NCI-H526 treated with DMSO at 0.1 percent for 48 hours (cell line): ENCODE results near the gene EPHB6.

Experiments
- DNase-seq: peaks from one replicate; lab custom pipeline; 2025; lab: John Stamatoyannopoulos, UW

Gene EPHB6

DNA sequence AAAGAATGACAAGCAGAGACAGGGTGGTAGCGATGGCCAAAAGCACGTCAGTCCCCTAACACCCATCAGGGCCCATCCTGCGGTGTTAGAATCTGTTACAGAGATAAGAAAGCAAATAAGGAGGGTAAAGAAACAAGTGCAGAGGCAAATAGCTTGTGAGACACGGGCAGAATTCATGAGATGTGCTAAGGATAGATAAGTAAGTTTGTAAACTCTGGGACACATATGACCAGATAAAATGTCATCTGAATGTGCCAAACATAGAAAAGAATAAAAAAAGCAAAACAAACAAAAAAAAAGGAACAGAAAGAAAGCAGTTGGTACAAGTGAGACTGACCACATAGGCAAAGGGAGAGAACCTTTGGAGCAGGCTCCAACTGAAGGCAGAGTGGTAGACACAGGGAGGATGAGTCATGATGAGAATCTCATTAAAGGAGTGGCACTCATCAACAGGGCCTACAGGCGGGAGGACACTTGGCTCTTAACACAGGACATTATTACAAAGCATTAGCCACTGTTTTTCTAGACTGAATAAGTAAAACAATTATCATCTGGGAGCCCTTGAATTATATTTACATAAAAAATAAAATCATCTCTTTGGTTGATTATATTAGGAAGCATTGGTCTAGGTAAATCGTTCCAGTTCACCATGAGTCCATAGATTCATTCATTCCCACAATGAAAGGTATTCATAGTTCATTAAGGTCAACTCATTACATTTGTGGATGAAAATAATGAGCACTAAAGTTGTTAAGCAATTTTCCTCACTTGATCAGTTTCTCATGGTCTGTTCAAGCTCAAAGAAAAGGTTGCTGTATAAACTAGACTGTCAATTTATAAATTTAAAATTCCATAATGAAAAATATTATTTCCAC is 21.5 kb upstream of the EPHB6 start:
- DNase-seq, result no peak

DNA sequence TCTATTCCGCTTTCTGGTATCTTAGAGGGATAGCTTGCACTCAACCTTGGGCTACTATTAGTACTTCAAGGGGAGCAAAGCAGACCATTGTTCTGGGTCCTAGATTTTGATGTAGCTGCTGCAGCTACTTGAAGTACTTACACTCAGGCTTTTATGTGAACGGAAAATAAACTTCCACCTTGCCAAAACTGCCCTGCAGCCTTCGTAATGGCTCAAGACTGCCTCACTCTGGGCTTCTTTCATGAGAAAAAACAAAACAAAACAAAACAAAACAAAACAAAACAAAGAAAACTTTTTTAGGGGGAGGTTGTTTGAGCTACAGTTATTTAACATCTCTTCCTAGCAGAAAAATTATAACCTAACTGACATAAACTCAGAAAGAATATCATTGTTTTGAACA is 19.4 kb upstream of the EPHB6 start:
- DNase-seq, result no peak

DNA sequence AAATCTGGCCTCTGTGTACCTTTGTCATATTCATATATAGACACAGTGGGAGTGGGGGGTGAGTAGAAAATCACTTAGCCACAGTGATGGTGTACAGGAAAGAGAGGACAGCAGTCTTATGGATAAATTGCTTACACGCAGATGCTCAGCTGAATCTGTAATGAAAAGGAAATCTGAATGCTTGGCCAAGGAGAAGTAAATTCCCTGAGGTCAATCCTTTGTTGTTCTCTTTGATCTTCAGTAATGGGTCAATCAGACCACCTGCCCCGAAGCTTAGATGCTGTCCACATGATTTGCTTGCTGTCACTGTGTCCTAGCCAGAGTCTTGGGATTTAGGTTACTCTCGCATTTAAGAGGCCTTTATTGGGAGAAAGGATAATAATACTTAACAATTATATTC is 18.4 kb upstream of the EPHB6 start:
- no peak for DNase-seq

DNA sequence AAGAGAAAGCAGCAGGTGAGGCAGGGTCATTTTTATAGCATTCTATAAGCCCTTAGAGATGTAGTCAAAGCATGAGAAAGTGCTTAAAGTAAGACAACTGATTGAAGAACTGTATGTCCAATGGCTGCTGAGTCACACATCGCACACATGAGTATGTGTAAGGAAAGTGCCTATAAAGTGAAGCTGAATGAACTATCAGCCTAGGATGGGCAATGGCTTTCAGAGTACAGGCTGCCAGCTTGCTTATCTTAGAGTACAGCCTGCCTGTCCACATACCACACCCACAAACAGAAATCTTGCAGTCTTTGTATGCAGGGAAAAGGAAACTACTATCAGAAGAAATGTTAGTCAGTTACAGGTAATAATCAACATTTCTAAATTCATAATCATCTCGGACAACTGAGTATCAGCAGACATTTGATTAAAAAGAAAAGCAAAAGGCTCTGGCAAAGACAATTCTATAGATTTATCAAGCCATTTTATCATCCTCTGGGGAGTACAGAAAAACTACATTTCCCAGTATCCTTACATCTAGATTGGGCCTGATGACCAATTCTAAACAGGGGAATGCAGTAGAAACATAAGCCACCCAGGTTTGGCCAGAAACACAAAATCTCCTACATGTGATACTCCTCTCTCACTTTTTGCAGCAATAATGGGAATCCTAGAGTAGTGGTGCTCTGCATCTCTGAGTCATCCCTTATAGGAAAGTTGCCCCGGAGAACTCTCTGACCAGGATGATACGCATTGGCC is 16.2 kb upstream of the EPHB6 start:
- no peak for DNase-seq

DNA sequence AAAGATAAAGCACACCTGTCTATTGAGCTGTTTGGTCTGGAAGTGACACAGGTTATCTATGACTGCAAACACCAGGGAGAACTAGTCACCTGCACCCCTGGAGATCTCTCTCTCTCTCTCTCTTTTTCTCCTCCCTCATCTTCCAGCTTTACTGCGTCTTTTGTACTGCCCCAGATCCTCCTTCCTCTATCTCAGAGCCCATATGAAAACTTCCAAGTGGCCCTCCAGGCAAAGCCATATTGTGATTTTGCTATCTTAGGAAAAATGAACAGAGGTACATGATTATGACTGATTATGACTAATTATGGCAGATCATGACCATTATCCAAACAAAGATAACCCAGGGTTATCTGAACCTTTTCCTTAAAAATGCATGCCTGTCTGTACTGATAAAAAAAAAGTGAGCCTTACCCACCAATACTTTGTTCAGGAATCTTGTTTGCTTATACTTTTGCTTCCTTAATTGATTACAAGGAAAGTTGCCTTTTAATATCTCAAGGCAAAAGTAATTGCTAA is 12.6 kb upstream of the EPHB6 start:
- no peak for DNase-seq

DNA sequence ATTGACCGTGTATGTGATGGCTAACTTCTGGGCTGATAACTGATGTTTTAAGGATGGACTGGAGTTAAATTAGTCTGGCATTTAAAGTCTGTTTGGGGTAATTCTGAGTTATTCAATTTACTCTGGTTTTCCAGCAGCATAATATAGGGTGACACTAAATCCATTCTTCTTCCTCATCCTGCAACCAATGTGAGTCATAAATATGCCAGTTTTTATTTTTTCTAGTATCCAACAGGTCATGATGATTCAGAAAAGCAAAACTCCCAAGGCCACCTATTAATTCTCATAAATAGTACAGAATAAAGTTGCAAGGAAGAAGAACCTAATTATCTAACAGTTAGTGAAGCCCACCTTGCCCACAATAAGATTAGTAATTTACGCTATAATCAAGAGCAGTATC is 7.5 kb upstream of the EPHB6 start:
- DNase-seq, result no peak

DNA sequence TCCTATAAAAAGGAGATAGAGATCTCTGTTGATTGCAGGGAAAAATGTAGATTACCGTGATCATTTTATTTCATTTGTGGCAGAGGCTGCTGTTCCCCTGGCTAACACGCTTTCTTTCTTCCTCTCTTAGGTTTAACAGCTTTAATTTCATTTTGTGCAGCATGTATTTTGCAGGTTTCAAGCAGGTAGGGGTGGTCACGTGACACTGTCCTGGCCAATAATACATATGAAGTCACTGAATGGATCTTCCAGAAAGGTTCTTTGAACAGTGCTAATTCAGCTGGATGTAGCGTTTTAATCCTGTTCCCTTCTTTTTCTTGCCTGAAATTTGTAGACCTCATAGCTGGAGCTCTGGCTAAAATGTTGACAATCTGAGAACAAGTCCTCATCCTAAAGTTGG is 3.6 kb upstream of the EPHB6 start:
- no peak for DNase-seq

DNA sequence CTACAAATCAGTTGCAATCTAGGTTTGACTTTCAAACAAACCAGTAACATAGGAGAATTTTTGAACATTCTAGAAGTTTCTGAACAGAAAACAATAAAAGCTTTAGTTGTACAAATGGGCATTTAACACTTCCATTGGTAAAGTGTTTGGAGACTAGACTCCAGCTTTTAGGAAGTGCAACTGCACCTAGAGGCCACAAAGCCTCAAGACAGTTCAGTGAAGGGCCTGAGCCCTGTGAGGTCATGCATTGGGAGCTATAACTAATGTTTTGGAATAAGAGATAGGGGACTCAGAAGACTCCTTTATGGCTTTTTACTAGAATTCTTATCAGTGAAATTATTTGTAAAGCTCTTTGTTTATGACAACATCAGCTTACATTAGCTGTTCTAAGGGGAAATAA is 3.0 kb upstream of the EPHB6 start:
- DNase-seq, result no peak

DNA sequence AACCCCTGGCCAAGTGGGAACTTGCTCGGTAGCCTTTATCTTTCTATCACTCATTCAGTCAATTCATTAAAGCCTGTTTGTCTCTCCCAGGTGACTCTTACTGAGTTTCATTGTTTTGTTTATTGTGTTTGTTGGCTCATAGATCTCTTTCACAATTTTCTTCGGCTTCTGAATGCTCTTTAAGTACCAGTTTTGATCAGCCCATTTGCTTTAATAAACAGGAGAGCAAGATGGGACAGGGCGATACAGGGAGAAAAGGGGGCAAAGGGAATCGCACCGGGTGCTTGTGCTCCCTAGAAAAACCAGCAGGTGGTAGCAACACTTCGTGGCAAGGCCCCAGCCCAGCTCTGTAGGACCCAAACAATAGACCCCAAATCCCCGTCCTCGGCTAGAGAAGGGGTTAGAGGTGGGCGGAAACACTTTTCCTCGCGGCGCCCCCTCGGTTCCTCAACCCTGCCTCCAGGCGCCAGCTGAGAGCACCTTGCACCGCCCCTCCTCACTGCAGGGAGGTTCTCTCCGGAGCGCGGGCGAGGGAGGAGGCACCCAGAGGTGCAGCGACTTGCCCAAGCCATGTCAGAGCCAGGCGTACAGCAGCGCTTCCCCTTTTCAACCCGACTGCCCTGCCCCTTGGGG is 1.0 kb upstream of the EPHB6 start:
- peak; percentile 60 for DNase-seq

DNA sequence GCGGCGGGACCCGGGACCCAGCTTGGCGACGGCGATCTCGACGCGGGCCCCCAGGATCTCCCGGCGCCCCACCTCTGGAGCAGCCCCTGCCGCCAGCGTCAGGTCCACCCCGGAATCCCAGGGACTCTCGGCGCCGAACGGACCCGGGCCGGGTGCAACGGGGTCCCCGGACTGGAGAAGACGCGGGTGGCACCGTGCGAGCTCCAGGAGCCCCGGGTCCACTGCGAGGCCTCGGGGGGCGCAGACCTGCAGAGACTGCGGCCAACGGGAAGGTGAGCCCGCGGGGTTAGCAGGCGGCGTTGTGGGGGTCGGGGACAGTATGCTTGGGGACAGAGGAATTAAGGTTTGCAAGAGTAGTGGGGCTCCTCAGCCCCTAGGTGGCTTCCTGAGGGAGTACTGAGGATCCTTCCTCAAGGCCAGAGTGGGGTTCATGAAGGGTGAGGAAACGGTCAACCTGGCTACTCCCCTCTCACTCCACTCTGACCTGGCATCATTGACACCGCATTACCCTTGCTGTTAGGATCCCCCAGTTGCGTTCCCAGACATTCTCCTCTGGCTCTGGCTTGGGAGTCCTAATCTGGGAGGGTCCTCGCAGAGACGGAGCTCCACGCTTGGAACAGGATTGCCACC is 353 bp downstream of the EPHB6 start:
- DNase-seq, result no peak

DNA sequence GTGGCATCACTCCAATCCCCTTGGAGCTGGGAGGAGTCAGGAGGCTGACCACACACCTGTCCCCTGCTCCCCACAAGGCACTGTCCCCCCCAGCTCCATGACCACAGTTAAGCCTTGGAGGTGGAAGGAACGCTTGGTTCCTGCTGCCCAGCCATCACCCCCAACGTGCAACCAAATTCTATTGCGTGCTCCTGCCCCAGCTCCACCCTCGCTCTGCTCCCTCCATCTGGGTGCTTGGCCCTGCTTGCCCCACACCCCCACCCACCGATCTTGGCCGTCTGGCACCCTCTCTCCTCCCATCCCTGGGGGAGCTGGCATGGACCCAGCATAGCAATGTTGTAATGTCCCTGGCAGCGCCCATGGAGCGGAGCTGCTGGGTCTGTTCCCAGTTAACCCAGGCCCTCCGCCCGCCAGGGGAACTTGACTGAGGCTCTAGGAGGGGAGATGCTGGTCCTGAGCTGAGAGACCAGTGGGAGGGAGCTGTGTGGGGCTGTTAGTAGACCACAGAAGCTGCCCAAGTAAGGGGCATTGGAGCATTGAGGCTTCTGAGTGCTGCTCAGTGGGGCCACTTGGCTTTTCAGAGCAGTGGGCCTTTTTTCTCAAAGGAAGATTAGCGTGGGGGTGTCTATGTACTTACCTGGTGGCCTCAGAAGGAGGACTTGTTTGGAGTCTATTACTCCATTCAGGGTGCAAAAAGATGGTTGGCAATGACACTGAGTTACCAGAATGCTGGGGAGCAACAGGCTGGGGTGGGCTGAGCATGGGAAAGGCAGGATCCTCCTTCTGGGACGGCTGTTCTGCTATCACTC is 1.1 kb downstream of the EPHB6 start:
- DNase-seq, result no peak

DNA sequence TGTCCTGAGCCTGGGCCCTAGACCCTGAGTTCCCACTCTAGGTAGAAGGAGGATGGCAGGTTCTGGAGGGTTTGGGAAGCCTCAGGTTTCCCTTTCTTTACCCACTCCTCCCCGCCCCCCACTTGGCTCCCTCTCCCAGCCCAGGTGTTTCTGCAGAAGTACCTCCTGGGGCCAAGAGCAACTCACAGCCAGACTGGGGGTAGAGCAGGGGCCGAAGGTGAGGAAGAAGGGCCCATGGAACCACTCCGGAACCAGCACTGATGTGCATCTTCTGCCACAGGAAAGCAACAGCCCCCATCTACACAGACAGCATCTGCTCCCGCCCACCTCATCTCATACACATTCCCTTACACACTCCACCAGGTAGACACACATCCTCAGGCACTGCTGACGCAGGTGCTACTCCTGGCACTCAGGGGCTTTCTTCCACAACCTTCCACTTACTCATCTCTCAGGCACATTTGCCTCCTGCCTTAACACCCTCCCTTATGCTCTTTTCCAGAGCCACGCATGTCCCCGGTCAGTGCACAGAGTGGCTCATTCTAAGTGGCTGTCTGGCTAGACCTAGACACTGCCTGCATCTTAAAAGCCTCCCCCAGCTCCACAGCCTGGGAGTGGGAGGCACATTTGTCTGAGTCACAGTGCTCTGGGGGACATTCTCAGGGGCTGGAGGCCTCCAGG is 1.8 kb downstream of the EPHB6 start:
- no peak for DNase-seq

DNA sequence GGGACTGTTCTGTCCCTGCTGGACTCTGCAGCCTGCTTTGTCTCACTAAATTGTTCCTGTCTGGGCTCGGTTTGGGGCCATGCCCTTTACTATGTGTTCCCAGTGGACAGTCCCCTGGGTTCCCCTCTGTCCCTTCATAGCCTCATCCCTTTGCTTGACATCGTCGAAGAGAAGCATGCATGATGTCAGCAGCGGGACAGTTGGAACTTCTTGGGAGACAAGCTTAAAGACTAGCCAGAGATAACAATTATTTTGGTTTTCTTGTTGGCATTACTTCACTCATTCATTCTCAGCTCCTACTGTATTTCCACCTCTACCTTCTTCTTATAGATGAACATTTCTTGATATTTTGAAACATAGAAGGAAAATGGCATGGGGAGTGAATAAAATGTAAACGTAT is 2.7 kb downstream of the EPHB6 start:
- DNase-seq, result no peak

DNA sequence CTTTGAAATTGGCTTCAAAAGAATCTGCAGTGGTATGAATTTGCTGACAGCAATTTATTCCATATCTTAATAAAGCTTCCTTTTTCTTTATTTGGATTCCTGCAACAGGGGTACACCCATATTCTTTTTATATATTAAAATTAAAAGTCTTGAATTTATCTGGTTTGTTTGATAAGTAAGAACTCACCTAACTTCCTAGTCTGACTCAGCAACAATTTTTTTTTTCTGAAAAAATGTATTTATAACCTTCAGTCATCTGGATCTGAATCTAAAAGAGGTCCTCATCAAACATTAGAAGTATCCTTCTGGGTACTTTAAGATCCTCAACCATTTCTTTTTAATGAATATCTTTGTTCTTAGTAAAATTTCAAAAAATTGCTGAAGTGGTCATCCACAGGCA is 4.5 kb downstream of the EPHB6 start:
- no peak for DNase-seq

DNA sequence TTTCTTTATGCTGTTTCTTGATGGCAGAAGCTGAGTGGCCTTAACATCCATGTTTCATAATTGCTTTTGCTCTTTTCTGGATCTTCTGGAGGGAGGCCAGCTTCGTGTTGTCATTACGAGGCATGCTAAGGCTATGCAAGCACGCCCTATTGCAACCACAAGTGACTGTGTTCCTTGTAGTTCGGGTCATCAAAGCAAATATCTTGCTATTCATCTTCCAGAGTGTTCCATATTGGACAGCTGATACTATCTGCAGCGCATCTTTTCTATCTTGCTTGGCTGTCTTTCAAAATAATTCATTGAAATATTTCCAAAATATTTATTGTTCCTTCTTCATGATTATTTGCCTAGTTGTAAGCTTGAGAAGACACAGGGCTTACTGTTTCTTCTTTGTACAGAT is 5.0 kb downstream of the EPHB6 start:
- no peak for DNase-seq

DNA sequence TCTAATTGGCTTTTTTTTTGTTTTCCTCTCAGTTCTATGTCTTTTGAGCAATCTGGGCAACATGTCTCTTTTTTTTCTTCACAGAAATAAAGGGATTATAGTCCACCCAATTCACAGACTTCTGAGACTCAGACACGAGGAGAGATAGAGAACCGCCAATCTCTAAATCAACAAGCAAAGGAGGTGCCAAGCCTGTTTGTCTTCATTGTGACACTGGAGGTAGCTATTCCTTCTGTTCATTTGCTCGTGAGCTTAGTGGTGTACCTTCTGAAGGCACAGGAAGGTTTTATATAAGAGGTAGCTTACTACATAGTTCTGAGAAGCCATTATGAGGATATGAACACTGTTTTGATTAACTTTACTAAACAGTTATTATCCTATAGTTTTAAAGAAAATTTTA is 6.1 kb downstream of the EPHB6 start:
- no peak for DNase-seq

DNA sequence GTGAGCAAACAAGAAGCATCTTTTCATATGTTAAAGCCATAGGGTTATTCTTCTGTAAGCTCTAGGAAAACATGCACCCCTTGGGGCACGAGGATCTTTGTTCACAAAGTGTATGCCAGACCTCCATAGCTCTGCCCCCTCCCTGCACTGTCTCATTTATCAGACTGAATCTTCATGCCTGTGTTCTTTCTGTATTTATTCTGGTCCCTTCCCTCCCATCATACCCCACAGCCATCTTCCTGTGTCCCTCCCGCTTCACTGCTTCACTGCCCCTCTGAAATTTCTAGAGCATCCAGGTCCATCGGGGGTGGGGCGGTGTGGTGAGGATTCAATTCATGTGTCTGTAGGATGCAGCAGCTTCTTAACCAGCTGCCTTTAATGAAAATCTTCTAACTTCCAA is 7.5 kb downstream of the EPHB6 start:
- no peak for DNase-seq

DNA sequence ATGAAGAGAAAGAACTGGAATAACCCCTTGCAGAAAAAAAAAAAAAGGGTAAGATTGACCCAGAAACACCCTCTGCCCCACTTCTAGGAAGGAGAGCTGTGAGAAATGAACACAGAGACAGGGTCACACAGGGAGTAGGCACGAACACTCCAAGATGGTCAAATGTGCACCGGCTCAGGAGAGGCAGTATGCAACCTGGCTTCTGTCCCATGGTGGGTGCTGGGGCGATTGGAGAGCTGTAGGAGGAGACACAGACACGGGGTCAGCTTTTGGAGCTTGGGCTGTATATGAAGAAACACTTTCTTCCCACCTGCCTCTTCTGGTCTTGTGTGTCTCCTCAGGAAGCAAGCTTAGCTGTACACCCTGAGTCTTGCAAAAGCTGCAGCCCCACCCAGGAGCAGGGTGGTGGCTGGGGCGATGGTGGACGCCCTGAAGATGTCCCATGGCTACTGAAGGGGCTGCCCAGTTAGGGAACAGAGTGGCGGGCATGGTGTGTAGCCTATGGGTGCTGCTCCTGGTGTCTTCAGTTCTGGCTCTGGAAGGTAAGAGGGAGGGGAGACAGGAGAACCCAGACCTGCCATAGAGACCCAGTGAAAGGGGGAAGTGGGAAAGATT is 8.0 kb downstream of the EPHB6 start:
- no peak for DNase-seq

DNA sequence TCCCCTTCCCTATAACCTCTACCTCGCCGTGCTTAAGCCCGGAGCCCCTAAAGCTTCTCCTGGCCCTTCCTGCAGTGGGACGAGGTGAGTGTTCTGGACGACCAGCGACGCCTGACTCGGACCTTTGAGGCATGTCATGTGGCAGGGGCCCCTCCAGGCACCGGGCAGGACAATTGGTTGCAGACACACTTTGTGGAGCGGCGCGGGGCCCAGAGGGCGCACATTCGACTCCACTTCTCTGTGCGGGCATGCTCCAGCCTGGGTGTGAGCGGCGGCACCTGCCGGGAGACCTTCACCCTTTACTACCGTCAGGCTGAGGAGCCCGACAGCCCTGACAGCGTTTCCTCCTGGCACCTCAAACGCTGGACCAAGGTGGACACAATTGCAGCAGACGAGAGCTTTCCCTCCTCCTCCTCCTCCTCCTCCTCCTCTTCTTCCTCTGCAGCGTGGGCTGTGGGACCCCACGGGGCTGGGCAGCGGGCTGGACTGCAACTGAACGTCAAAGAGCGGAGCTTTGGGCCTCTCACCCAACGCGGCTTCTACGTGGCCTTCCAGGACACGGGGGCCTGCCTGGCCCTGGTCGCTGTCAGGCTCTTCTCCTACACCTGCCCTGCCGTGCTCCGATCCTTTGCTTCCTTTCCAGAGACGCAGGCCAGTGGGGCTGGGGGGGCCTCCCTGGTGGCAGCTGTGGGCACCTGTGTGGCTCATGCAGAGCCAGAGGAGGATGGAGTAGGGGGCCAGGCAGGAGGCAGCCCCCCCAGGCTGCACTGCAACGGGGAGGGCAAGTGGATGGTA is 9.2 kb downstream of the EPHB6 start:
- no peak for DNase-seq
